ENCODE measurements around the gene RHOU. TPM values are rescaled to one million over a fixed set of nuclear protein-coding genes. Genes with fewer than 3 reads are reported as not detected.
A peak's percentile ranks its signal among the peaks of the same experiment; 100 is the strongest.
"Not testable (repeated sequence)": the region's sequence is repeated elsewhere in the genome, so short reads cannot be mapped to it uniquely, and the experiment has no call there.

Gene RHOU
- total RNA-seq, 3 donors from 2014 or later = 30.7 to 45.1 (median 39.3) TPM

- no peaks in the 10 kb centered on the region for H3K9me3 ChIP-seq
- no peaks in the 10 kb centered on the region for H3K36me3 ChIP-seq (ENCODE audit: low read depth)
- no peak for DNase-seq
- H3K4me3 ChIP-seq = no peak overlapping the region
- no peak for ATAC-seq
- H3K4me1 ChIP-seq (ENCODE audit: low read depth) = peaks cover 9% of the 10 kb centered on the region
- intact Hi-C loops (cut with DNase I, micrococcal nuclease) = no loop called here
- no peak for TF ChIP-seq CTCF (IDR thresholded peaks at IDR 0.05)
Measured at GRCh38 chr1:228768355-228769000, 33.2 kb downstream of the RHOU start.

DNA sequence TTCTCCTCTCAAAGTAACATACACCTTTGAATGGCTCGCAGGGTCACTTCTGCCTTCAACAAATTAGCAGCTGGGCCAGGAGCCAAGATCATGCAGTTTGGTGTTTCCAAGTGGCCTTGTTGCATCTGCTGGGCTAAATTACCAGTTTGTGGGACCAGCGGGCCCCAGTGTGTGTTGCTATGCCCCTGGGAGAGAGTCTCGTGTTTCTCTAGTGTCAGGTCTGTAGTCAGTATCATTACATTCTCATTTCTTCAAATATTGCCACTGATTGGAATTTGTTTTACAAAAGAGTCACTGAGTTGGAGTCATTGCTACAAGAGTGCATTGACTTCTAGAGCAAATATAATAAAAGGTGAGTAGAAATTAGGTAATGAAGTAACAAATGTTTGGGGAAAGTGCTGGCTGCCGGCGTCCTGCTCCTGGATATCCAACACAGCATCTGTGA, 35.5 kb downstream of the RHOU start:
- DNase-seq = peak in 1 of 3 donors; percentile 63
- H3K9me3 ChIP-seq = no peaks in the 10 kb centered on the region
- no peak overlapping the region for H3K4me3 ChIP-seq
- peak; percentile 75 for ATAC-seq
- intact Hi-C loops (cut with DNase I, micrococcal nuclease) = no loop called here
- H3K36me3 ChIP-seq (ENCODE audit: low read depth) = no peaks in the 10 kb centered on the region
- TF ChIP-seq CTCF (IDR thresholded peaks at IDR 0.05) = no peak
- peaks cover 9% of the 10 kb centered on the region for H3K4me1 ChIP-seq (ENCODE audit: low read depth)

DNA sequence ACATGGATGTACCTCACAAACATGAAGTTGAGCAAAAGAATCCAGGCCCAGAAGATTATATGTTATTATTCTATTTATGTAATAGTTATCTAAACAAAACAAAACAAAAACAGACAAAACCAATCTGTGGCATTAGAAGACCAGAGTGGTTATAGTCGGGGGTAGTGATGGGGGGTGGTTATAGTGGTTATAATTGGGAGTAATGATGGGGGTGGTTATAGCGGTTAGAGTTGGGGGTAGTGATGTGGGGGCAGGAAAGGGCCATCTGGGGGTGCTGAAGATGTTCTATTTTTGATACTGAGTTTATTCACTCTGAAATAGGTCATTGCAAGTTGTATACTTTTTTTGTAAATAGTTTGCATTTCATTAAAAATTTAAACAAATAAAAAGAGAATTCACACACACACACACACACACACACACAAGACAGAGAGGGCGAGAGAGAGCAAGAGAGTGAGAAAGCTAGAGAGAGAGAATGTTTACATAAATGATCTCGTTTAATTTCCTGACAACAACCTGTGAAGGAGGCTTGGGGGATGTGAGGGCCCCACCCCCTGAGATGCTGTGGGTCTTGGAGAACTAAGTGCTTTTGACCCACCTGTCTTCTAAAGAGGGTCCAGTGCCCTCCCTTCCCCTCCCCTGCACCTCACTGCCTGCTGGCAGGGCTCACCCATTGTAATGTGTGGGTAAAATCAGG, 37.4 kb downstream of the RHOU start:
- no peak overlapping the region for H3K4me3 ChIP-seq
- intact Hi-C loops (cut with DNase I, micrococcal nuclease) = no loop called here
- no peak for TF ChIP-seq CTCF (IDR thresholded peaks at IDR 0.05)

GRCh38 chr1:228775946-228776345, 40.7 kb downstream of the RHOU start:
- H3K9me3 ChIP-seq; DNase-seq; H3K4me3 ChIP-seq; H3K36me3 ChIP-seq (ENCODE audit: low read depth); H3K4me1 ChIP-seq (ENCODE audit: low read depth); intact Hi-C loops (cut with DNase I, micrococcal nuclease); ATAC-seq: not testable (repeated sequence)

More for the DNA sequence above, 37.4 kb downstream of the RHOU start:
- ATAC-seq = no peak
- no peaks in the 10 kb centered on the region for H3K36me3 ChIP-seq (ENCODE audit: low read depth)
- DNase-seq = no peak
- H3K9me3 ChIP-seq = no peaks in the 10 kb centered on the region
- H3K4me1 ChIP-seq (ENCODE audit: low read depth) = peaks cover 9% of the 10 kb centered on the region

DNA sequence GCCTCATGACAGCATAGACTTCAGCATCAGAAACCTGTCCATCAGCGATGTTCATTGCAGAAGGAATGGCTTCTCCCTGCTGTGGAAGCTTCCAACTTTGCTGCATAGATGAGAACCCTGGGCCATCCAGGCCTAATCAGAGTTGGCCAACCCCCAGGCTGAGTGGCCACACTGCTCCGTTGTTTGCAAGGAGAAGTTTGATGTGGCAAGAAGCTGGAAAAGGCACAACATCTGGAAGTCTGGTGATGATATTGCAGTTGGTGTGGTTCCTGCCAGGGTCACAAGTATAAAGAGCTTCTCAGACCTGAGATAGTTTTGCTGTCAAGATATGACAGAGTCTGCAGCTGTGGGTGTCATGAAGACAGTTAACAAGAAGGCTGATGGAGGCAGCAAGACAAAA, 41.2 kb downstream of the RHOU start:
- Histone ChIP-seq H3K9me3 (no peaks in the 10 kb centered on the region), H3K4me3 (no peak overlapping the region), H3K4me1 (ENCODE audit: low read depth) (no peaks in the 10 kb centered on the region), H3K36me3 (ENCODE audit: low read depth) (no peaks in the 10 kb centered on the region)
- TF ChIP-seq CTCF (IDR thresholded peaks at IDR 0.05) = no peak
- no peak for DNase-seq
- no peak for ATAC-seq
- intact Hi-C loops (cut with DNase I, micrococcal nuclease) = no loop called here

GRCh38 chr1:228777236-228777635, 42.0 kb downstream of the RHOU start:
- no peak for TF ChIP-seq CTCF (IDR thresholded peaks at IDR 0.05)
- ATAC-seq = no peak
- no peaks in the 10 kb centered on the region for H3K4me1 ChIP-seq (ENCODE audit: low read depth)
- no peak overlapping the region for H3K4me3 ChIP-seq
- H3K36me3 ChIP-seq (ENCODE audit: low read depth) = no peaks in the 10 kb centered on the region
- no peaks in the 10 kb centered on the region for H3K9me3 ChIP-seq
- intact Hi-C loops (cut with DNase I, micrococcal nuclease) = no loop called here
- no peak for DNase-seq
